Keratinocyte (primary cell): ENCODE measurements around the gene PCDHGA11. TPM values are rescaled to one million over a fixed set of nuclear protein-coding genes. Genes with fewer than 3 reads are reported as not detected.

Experiments
- DNase-seq: peaks from one replicate; pipeline ENCODE4 v3.0.0-alpha.2; 2011; ENCODE audit warnings: low read depth, missing footprints, low spot score
- FAIRE-seq: peaks from 2 replicates; lab custom pipeline; 2011; peaks lifted over from hg19 to GRCh38; lab: Jason Lieb, UNC
- H2AFZ ChIP-seq: 2 replicates; pipeline ENCODE4 v1.6.0; 2012; ENCODE audit warnings: low read length, control low read depth, inconsistent platforms; ENCODE audit not compliant: control insufficient read depth
- H3K27ac ChIP-seq: 2 replicates; pipeline ENCODE4 v1.5.1; 2011; ENCODE audit warnings: low read length; ENCODE audit not compliant: control insufficient read depth, insufficient read depth
- H3K27me3 ChIP-seq: 3 replicates; pipeline ENCODE4 v1.6.0; 2011; ENCODE audit warnings: low read length; ENCODE audit not compliant: control insufficient read depth, insufficient read depth; ENCODE audit errors: extremely low read depth
- H3K36me3 ChIP-seq, 2 experiments: 2 replicates in 1 of 2; 3 replicates in 1 of 2; pipeline ENCODE4 v1.5.1; 2011; ENCODE audit warnings: low read length in 2 of 2, mild to moderate bottlenecking in 1 of 2; ENCODE audit not compliant: control insufficient read depth in 2 of 2, insufficient read depth in 2 of 2; ENCODE audit errors: extremely low read depth in 1 of 2
- H3K4me1 ChIP-seq: 3 replicates; pipeline ENCODE4 v1.5.1; 2011; ENCODE audit warnings: low read length; ENCODE audit not compliant: control insufficient read depth, insufficient read depth; ENCODE audit errors: extremely low read depth
- H3K4me2 ChIP-seq: 3 replicates; pipeline ENCODE4 v1.6.0; 2011; ENCODE audit warnings: low read depth, low read length; ENCODE audit not compliant: control insufficient read depth, insufficient read depth; ENCODE audit errors: extremely low read depth
- H3K4me3 ChIP-seq, 3 experiments: fragments of 200-600 bp in 1 of 3; sonication (generic) in 1 of 3; 2 replicates in 2 of 3; 3 replicates in 1 of 3; pipeline ENCODE4 v1.5.1; 2011 to 2016; ENCODE audit warnings: low read length in 3 of 3, mild to moderate bottlenecking in 3 of 3, control low read depth in 2 of 3, inconsistent platforms in 1 of 3, low read depth in 1 of 3, mixed read lengths in 1 of 3, mixed run types in 1 of 3, moderate library complexity in 1 of 3; ENCODE audit not compliant: control insufficient read depth in 2 of 3, insufficient read depth in 2 of 3; ENCODE audit errors: extremely low read depth in 1 of 3
- H3K79me2 ChIP-seq: 2 replicates; pipeline ENCODE4 v1.6.0; 2012; ENCODE audit warnings: low read length; ENCODE audit not compliant: control insufficient read depth, insufficient read depth
- H3K9ac ChIP-seq: 3 replicates; pipeline ENCODE4 v1.6.0; 2011; ENCODE audit warnings: low read length; ENCODE audit not compliant: control insufficient read depth, insufficient read depth; ENCODE audit errors: extremely low read depth
- H3K9me1 ChIP-seq: 3 replicates; pipeline ENCODE4 v1.6.0; 2011; ENCODE audit warnings: low read length; ENCODE audit not compliant: control insufficient read depth, insufficient read depth; ENCODE audit errors: extremely low read depth
- H3K9me3 ChIP-seq: 2 replicates; pipeline ENCODE4 v1.5.1; 2012; ENCODE audit warnings: low read depth, low read length; ENCODE audit not compliant: control insufficient read depth
- H4K20me1 ChIP-seq: 3 replicates; pipeline ENCODE4 v1.6.0; 2011; ENCODE audit warnings: low read length; ENCODE audit not compliant: control insufficient read depth, insufficient read depth; ENCODE audit errors: extremely low read depth
- CTCF ChIP-seq, 3 experiments: IDR thresholded peaks in 1 of 3; conservative IDR thresholded peaks in 1 of 3; optimal IDR thresholded peaks in 1 of 3; 2 replicates in 2 of 3; 3 replicates in 1 of 3; pipeline versions ENCODE3 to v1.5.1; 2011; ENCODE audit warnings: low read length in 3 of 3, mild to moderate bottlenecking in 3 of 3, moderate library complexity in 2 of 3, control low read depth in 1 of 3, inconsistent platforms in 1 of 3; ENCODE audit not compliant: insufficient read depth in 2 of 3; ENCODE audit errors: extremely low read depth in 1 of 3
- EZH2 ChIP-seq: IDR thresholded peaks from one replicate; pipeline ENCODE4 v1.6.1; 2012; ENCODE audit warnings: inconsistent platforms, mild to moderate bottlenecking, low read length, moderate library complexity
- dilution Hi-C: fragments of 300-500 bp; cut with MboI; formaldehyde crosslinking; loops from one replicate; pipeline ENCODE4 v1.7.0; 2020; ENCODE audit warnings: low sequenced_read_pairs; ENCODE audit not compliant: extremely low pct_ligation_motif_present
- polyA plus RNA-seq, 5 experiments: library from polyadenylated mRNA; depleted of rRNA in 3 of 5; stranded (reverse) in 3 of 5; stranded (forward) in 1 of 5; unstranded in 1 of 5; fragments of >200 nt; gene quantifications; 1 replicate in 1 of 5; 2 replicates in 3 of 5; 3 replicates in 1 of 5; pipeline versions ENCODE4 v1.2.1 to v1.2.3, GENCODE V29; 2011 to 2012; ENCODE audit warnings: missing spikeins in 2 of 5, low read depth in 1 of 5, low replicate concordance in 1 of 5

Gene PCDHGA11
- polyA plus RNA-seq, 1 donor (not counting 4 experiments of a cell fraction or from before 2014, with no cell fraction given), result 1.4 TPM

GRCh38 chr5:141382469-141383294, 38.2 kb upstream of the PCDHGA11 start, which contains the start of gene PCDHGA7:
PCDHGA7 (plus strand) TSS chr5:141382742; CDS start chr5:141382900, 158 bp downstream.
- no peaks in the 10 kb centered on the region for H3K36me3 ChIP-seq
- H3K9ac ChIP-seq, result no peak within 1 kb of the TSS
- H4K20me1 ChIP-seq, result no peaks in the 10 kb centered on the region
- no peaks in the 10 kb centered on the region for H3K79me2 ChIP-seq
- peak within 1 kb of the TSS; percentile 34 for H3K4me2 ChIP-seq
- H3K9me1 ChIP-seq, result no peaks in the 10 kb centered on the region
- peaks cover 2% of the 10 kb centered on the region for H3K9me3 ChIP-seq
- peak within 1 kb of the TSS; percentile 39 to 59 (median 45) for H3K4me3 ChIP-seq
- dilution Hi-C loops, result no loop called here
- H3K27me3 ChIP-seq, result peaks cover 5% of the 10 kb centered on the region
- peak within 1 kb of the TSS; percentile 77 for H2AFZ ChIP-seq
- no peak for FAIRE-seq
- DNase-seq, result no peak
- H3K4me1 ChIP-seq, result no peaks in the 10 kb centered on the region
- H3K27ac ChIP-seq, result no peak within 1 kb of the TSS
- TF ChIP-seq CTCF (optimal IDR thresholded peaks at IDR 0.05 in 1 of 3, IDR thresholded peaks at IDR 0.05 in 1 of 3, conservative IDR thresholded peaks at IDR 0.05 in 1 of 3; ENCODE audit: extremely low read depth in 1 of 3, insufficient read depth in 2 of 3, low read length in 3 of 3) (peak; percentile 27 to 42 (median 39)), EZH2 (no peak)

GRCh38 chr5:141383345-141383744, 37.5 kb upstream of the PCDHGA11 start:
- peak overlapping the region in 1 of 3 experiments; percentile 45 for H3K4me3 ChIP-seq

More at GRCh38 chr5:141383345-141383744, 37.5 kb upstream of the PCDHGA11 start:
- H3K27ac ChIP-seq, result no peak overlapping the region
- H4K20me1 ChIP-seq, result no peaks in the 10 kb centered on the region
- H3K9me3 ChIP-seq, result peaks cover 2% of the 10 kb centered on the region
- TF ChIP-seq CTCF (optimal IDR thresholded peaks at IDR 0.05 in 1 of 3, IDR thresholded peaks at IDR 0.05 in 1 of 3, conservative IDR thresholded peaks at IDR 0.05 in 1 of 3; ENCODE audit: extremely low read depth in 1 of 3, insufficient read depth in 2 of 3, low read length in 3 of 3) (no peak), EZH2 (no peak)
- H2AFZ ChIP-seq, result no peak overlapping the region
- H3K36me3 ChIP-seq, result no peaks in the 10 kb centered on the region
- H3K4me1 ChIP-seq, result no peaks in the 10 kb centered on the region
- dilution Hi-C loops, result no loop called here
- no peak overlapping the region for H3K9ac ChIP-seq
- DNase-seq (no peak), FAIRE-seq (no peak)
- peaks cover 5% of the 10 kb centered on the region for H3K27me3 ChIP-seq
- H3K9me1 ChIP-seq, result no peaks in the 10 kb centered on the region
- H3K4me2 ChIP-seq, result peak overlapping the region; percentile 34
- H3K79me2 ChIP-seq, result no peaks in the 10 kb centered on the region
